ENCODE results near the gene SEPTIN8. TPM values are rescaled to one million over a fixed set of nuclear protein-coding genes. Genes with fewer than 3 reads are reported as not detected.

The SEPTIN8 gene
- total and polyA plus RNA-seq, 2 donors (not counting 1 experiment from before 2014, with no cell fraction given), result 4.0 to 5.9 TPM

DNA sequence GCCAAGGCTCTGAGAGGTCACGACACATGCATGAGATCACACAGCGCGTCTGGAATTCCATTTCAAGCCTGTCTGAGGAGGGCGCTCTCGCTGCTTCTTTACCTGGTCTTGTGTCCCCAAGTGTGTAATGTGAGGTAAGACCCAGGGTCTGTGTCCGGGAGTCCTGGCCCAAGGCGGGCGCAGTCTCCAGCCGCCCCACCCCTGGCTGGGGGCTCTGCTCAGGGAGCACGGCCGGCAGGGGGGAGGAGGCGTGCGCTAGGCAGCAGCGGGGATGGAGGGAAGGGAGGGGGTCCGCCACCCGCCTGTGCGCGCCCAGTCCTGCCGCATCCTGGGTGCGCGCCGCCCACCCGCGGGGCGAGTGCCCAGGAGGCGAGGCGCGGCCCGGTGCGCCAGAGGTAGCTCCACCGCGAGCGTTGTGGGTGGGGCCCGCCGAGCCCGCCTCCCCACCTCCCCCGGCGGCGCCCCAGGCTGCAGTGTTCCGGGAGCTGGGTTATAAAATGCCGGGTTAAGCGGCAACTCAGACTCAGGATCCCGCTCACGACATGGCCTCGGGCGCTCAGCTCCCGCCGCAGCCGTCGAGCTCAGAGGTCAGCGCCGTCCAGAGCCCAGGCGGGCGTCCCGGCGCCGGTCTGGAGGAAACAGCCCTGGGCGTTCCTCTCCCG is 30.0 kb downstream of the SEPTIN8 start, which contains the start of gene CCNI2:
TSS of gene CCNI2 (plus strand) at position 473 of the 662 bp plus-strand sequence. CDS start at position 543, 70 bp downstream.
- Histone ChIP-seq H3K4me2 (replicated peaks; ENCODE audit: low read depth, low read length, poor library complexity, severe bottlenecking) (peak within 1 kb of the TSS; percentile 97), H4K20me1 (ENCODE audit: control insufficient read depth, insufficient read depth, low read length, poor library complexity, severe bottlenecking) (no peaks in the 10 kb centered on the region), H3K4me1 (ENCODE audit: control insufficient read depth in 2 of 2, insufficient read depth in 2 of 2, low read length in 2 of 2) (peaks cover 4 to 6% of the 10 kb centered on the region in 2 donors), H3K9ac (ENCODE audit: low read length) (peak within 1 kb of the TSS; percentile 68), H3K9me3 (ENCODE audit: control extremely low read depth in 1 of 3, control insufficient read depth in 2 of 3, insufficient read depth in 1 of 3, low read length in 2 of 3) (peaks cover 0 to 15% (median 1%) of the 10 kb centered on the region in 3 donors), H3K27ac (ENCODE audit: low read length in 2 of 2) (no peak within 1 kb of the TSS), H3K79me2 (ENCODE audit: control insufficient read depth, insufficient read depth, low read length) (no peaks in the 10 kb centered on the region), H3K36me3 (replicated peaks in 1 of 2; ENCODE audit: control extremely low read depth in 1 of 2, control insufficient read depth in 1 of 2, extremely low read depth in 1 of 2, insufficient read depth in 2 of 2, low read length in 1 of 2) (no peaks in the 10 kb centered on the region), H3K4me3 (ENCODE audit: control extremely low read depth in 1 of 5, extremely low read depth in 1 of 5, insufficient read depth in 1 of 5, low read depth in 2 of 5, low read length in 4 of 5) (peak within 1 kb of the TSS; percentile 15 to 69 (median 54)), H3K27me3 (replicated peaks in 1 of 4; ENCODE audit: control extremely low read depth in 1 of 4, control insufficient read depth in 3 of 4, insufficient read depth in 4 of 4, low read length in 3 of 4) (peaks cover 0 to 43% (median 16%) of the 10 kb centered on the region in 4 experiments), H2AFZ (ENCODE audit: insufficient read depth, low read depth, low read length, poor library complexity, severe bottlenecking) (peak within 1 kb of the TSS; percentile 89)
- WGBS (ENCODE audit: insufficient coverage), result 3% methylated on average over 59 of the region's 59 CpGs
- CTCF ChIA-PET, result interaction anchor here (1.1 to 1.8 kb wide), 4 partner anchors 10 to 83 kb away, joined by 5 to 13 read pairs (median 6); partner anchors contain the start of gene KIF3A
- POLR2A ChIA-PET, result no interaction called here
- intact Hi-C loops (cut with micrococcal nuclease), result loop anchor here (1.0 kb wide), 1 partner anchor 10 kb away; the partner anchor contains the start of gene KIF3A
- peak within 1 kb of the TSS; percentile 81 for H3K4me3 Mint-ChIP-seq
- H3K9me3 Mint-ChIP-seq (ENCODE audit: insufficient read depth), result no peaks in the 10 kb centered on the region
- H3K27ac Mint-ChIP-seq, result peak within 1 kb of the TSS; percentile 20
- H3K27me3 Mint-ChIP-seq, result peaks cover 24% of the 10 kb centered on the region
- peak; percentile 78 for ATAC-seq (ENCODE audit: low read depth)
- DNase-seq, result peak; percentile 64
- H3K4me1 Mint-ChIP-seq, result peaks cover 14% of the 10 kb centered on the region
- TF ChIP-seq, protein P1, sequence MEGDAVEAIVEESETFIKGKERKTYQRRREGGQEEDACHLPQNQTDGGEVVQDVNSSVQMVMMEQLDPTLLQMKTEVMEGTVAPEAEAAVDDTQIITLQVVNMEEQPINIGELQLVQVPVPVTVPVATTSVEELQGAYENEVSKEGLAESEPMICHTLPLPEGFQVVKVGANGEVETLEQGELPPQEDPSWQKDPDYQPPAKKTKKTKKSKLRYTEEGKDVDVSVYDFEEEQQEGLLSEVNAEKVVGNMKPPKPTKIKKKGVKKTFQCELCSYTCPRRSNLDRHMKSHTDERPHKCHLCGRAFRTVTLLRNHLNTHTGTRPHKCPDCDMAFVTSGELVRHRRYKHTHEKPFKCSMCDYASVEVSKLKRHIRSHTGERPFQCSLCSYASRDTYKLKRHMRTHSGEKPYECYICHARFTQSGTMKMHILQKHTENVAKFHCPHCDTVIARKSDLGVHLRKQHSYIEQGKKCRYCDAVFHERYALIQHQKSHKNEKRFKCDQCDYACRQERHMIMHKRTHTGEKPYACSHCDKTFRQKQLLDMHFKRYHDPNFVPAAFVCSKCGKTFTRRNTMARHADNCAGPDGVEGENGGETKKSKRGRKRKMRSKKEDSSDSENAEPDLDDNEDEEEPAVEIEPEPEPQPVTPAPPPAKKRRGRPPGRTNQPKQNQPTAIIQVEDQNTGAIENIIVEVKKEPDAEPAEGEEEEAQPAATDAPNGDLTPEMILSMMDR (IDR thresholded peaks at IDR 0.05), result peak; percentile 33
- TF ChIP-seq EZH2 (IDR thresholded peaks at IDR 0.05; ENCODE audit: borderline replicate concordance, insufficient read depth, low read depth, low read length, poor library complexity, severe bottlenecking), result no peak

DNA sequence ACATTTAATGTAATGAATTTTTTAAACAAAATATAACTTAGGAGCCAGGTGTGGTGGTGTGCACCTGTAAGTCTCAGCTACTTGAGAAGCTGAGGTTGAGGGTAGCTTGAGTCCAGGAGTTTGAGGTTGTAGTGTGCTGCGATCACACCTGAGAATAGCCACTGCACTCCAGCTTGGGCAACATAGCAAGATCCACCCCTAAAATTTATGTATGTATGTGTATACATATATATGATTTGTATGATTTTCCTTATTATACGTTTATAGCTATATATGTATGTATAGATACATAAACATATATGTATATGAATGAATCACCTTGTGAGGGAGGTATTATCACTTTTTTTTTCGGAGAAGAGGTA is 30.5 kb downstream of the SEPTIN8 start:
- Histone ChIP-seq H3K4me3 (ENCODE audit: control extremely low read depth in 1 of 5, extremely low read depth in 1 of 5, insufficient read depth in 1 of 5, low read depth in 2 of 5, low read length in 4 of 5) (peak overlapping the region in 4 of 5 experiments; percentile 15 to 69 (median 56)), H3K27me3 (replicated peaks in 1 of 4; ENCODE audit: control extremely low read depth in 1 of 4, control insufficient read depth in 3 of 4, insufficient read depth in 4 of 4, low read length in 3 of 4) (peaks cover 0 to 44% (median 18%) of the 10 kb centered on the region in 4 experiments), H4K20me1 (ENCODE audit: control insufficient read depth, insufficient read depth, low read length, poor library complexity, severe bottlenecking) (no peaks in the 10 kb centered on the region), H3K9ac (ENCODE audit: low read length) (peak overlapping the region; percentile 68), H3K79me2 (ENCODE audit: control insufficient read depth, insufficient read depth, low read length) (no peaks in the 10 kb centered on the region), H3K4me2 (replicated peaks; ENCODE audit: low read depth, low read length, poor library complexity, severe bottlenecking) (peak overlapping the region; percentile 97), H3K4me1 (ENCODE audit: control insufficient read depth in 2 of 2, insufficient read depth in 2 of 2, low read length in 2 of 2) (peaks cover 4 to 6% of the 10 kb centered on the region in 2 donors), H2AFZ (ENCODE audit: insufficient read depth, low read depth, low read length, poor library complexity, severe bottlenecking) (peak overlapping the region; percentile 89), H3K9me3 (ENCODE audit: control extremely low read depth in 1 of 3, control insufficient read depth in 2 of 3, insufficient read depth in 1 of 3, low read length in 2 of 3) (peaks cover 0 to 15% (median 3%) of the 10 kb centered on the region in 3 donors), H3K27ac (ENCODE audit: low read length in 2 of 2) (no peak overlapping the region), H3K36me3 (replicated peaks in 1 of 2; ENCODE audit: control extremely low read depth in 1 of 2, control insufficient read depth in 1 of 2, extremely low read depth in 1 of 2, insufficient read depth in 2 of 2, low read length in 1 of 2) (no peaks in the 10 kb centered on the region)
- H3K27me3 Mint-ChIP-seq, result peaks cover 29% of the 10 kb centered on the region
- ATAC-seq (ENCODE audit: low read depth) (no peak), DNase-seq (no peak)
- H3K27ac Mint-ChIP-seq, result peak overlapping the region; percentile 20
- H3K4me3 Mint-ChIP-seq, result peak overlapping the region; percentile 81
- no peak for TF ChIP-seq EZH2 (IDR thresholded peaks at IDR 0.05; ENCODE audit: borderline replicate concordance, insufficient read depth, low read depth, low read length, poor library complexity, severe bottlenecking)
- TF ChIP-seq, protein P1 (IDR thresholded peaks at IDR 0.05), result no peak
- CTCF ChIA-PET, result interaction anchor here (1.1 to 1.8 kb wide), 5 partner anchors 8 to 83 kb away, joined by 3 to 13 read pairs (median 5); partner anchors contain the start of gene KIF3A
- H3K9me3 Mint-ChIP-seq (ENCODE audit: insufficient read depth), result no peaks in the 10 kb centered on the region
- WGBS (ENCODE audit: insufficient coverage), result 17% methylated on average over 1 of the region's 3 CpGs
- peaks cover 11% of the 10 kb centered on the region for H3K4me1 Mint-ChIP-seq
- intact Hi-C loops (cut with micrococcal nuclease), result no loop called here
- POLR2A ChIA-PET, result no interaction called here
